Endothelial cell (in vitro differentiated cells): ENCODE data around the gene ARRB2. TPM values are rescaled to one million over a fixed set of nuclear protein-coding genes. Genes with fewer than 3 reads are reported as not detected.

ENCODE experiments used
- DNase-seq: peaks from one replicate; pipeline ENCODE4 v3.0.0; 2021; ENCODE audit warnings: low spot score
- H3K27ac Mint-ChIP-seq: one replicate; pipeline ENCODE4 v1.8.0; 2021; ENCODE audit warnings: mixed read lengths, inconsistent platforms; ENCODE audit not compliant: unreplicated experiment
- H3K27me3 Mint-ChIP-seq: one replicate; pipeline ENCODE4 v1.8.0; 2021; ENCODE audit warnings: mild to moderate bottlenecking, moderate library complexity, mixed read lengths, inconsistent platforms; ENCODE audit not compliant: unreplicated experiment
- H3K36me3 Mint-ChIP-seq: one replicate; pipeline ENCODE4 v1.8.0; 2021; ENCODE audit warnings: mild to moderate bottlenecking, low read depth, mixed read lengths, inconsistent platforms; ENCODE audit not compliant: unreplicated experiment
- H3K4me1 Mint-ChIP-seq: one replicate; pipeline ENCODE4 v1.8.0; 2021; ENCODE audit warnings: mild to moderate bottlenecking, mixed read lengths, inconsistent platforms; ENCODE audit not compliant: unreplicated experiment
- H3K4me3 Mint-ChIP-seq: one replicate; pipeline ENCODE4 v1.8.0; 2021; ENCODE audit warnings: mild to moderate bottlenecking, mixed read lengths, inconsistent platforms; ENCODE audit not compliant: unreplicated experiment
- H3K9me3 Mint-ChIP-seq: one replicate; pipeline ENCODE4 v1.8.0; 2021; ENCODE audit warnings: mixed read lengths, inconsistent platforms; ENCODE audit not compliant: unreplicated experiment
- long read RNA-seq: library from polyadenylated mRNA; unstranded; transcript quantifications from one replicate; pipeline ENCODE4 v2.0.0, GENCODE V29; 2020; ENCODE audit not compliant: unreplicated experiment
- total RNA-seq: library from RNA; stranded (reverse); fragmentation: NEBNext Ultra II Directional; extraction: Animal tissue kit (Norgen Biotek cat#: 25700); gene quantifications from one replicate; pipeline ENCODE4 v1.2.1, GENCODE V29; 2021; ENCODE audit not compliant: unreplicated experiment
- TF ChIP-seq, protein P1 (sequence below): fragments of 200-600 bp; sonication (generic); IDR thresholded peaks from one replicate; pipeline ENCODE4 v1.5.0; 2021; ENCODE audit warnings: antibody characterized with exemption; ENCODE audit not compliant: unreplicated experiment

ARRB2 gene
- total RNA-seq: 51.1 TPM
- long read RNA-seq, partial matches to known transcripts: 2 of 8 reads
- long read RNA-seq, other reads (novel, unspliced or antisense): 1 of 8 reads

DNA sequence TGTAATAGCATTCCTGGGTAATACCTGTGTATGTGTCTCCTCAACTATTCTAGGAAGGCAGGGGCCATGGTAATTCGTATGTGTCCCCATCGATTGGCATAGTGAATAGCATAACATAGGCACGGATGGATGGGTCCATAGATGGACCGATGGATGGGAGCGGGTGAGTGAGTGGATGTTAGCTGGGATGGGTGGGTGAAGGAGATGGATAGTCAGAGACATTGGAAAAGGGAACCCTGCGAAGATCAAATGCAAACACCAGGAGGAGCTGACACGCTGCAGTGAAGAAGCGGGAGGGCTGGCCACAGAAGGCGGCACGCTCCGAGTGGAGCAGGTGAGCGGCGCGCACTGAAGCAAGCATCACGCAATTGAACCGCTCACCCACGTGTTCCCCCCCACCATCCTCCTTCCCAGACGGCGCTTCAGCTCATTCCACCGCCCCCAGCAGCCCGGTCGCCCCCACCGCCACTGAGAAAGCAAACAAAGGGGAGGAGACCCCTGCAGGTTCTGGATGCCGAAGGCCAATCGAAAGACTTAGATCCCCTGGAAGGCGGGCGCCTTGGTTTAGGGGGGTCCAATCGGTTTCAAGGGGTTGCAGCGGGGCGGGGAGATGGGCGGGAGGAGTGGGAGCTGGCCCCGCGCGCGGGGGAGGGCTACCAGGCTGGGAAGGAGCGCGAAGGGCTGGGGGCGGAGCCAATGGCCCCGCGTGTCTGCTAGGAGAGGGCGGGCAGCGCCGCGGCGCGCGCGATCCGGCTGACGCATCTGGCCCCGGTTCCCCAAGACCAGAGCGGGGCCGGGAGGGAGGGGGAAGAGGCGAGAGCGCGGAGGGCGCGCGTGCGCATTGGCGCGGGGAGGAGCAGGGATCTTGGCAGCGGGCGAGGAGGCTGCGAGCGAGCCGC, at the start of gene ARRB2:
Gene ARRB2 (plus strand): TSS at position 839 of the 899 bp plus-strand sequence. CDS start 90 bp downstream, outside the sequence.
- Mint-ChIP-seq H3K4me3 (peak within 1 kb of the TSS; percentile 89), H3K36me3 (peaks cover 5% of the 10 kb centered on the region), H3K27me3 (peaks cover 10% of the 10 kb centered on the region), H3K27ac (peak within 1 kb of the TSS; percentile 68), H3K4me1 (peaks cover 19% of the 10 kb centered on the region), H3K9me3 (no peaks in the 10 kb centered on the region)
- TF ChIP-seq, protein P1, sequence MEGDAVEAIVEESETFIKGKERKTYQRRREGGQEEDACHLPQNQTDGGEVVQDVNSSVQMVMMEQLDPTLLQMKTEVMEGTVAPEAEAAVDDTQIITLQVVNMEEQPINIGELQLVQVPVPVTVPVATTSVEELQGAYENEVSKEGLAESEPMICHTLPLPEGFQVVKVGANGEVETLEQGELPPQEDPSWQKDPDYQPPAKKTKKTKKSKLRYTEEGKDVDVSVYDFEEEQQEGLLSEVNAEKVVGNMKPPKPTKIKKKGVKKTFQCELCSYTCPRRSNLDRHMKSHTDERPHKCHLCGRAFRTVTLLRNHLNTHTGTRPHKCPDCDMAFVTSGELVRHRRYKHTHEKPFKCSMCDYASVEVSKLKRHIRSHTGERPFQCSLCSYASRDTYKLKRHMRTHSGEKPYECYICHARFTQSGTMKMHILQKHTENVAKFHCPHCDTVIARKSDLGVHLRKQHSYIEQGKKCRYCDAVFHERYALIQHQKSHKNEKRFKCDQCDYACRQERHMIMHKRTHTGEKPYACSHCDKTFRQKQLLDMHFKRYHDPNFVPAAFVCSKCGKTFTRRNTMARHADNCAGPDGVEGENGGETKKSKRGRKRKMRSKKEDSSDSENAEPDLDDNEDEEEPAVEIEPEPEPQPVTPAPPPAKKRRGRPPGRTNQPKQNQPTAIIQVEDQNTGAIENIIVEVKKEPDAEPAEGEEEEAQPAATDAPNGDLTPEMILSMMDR: peak; percentile 37
- DNase-seq: peak; percentile 96

DNA sequence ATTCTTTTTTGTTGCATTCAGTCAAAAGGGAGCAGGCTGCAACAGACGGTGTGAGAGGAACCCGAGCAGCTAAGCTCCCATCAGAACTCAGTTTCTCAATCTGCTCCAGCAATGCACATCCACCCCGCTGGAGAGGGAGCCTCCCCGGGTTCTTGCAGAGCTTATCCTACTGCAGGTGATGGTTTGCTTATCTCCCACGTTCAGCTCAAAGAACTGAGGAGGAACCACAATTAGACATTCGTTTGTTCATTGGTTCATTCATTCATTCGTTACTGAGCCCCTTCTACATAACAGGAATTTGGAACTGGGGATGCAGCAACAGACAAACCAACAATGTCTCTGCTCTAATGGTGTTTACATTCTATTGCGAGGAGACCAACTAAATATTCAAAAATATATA, 46.7 kb upstream of the ARRB2 start:
- DNase-seq: no peak
- Mint-ChIP-seq H3K4me3 (no peak overlapping the region), H3K27ac (no peak overlapping the region), H3K4me1 (peaks cover 37% of the 10 kb centered on the region), H3K9me3 (no peaks in the 10 kb centered on the region), H3K36me3 (no peaks in the 10 kb centered on the region), H3K27me3 (peaks cover 7% of the 10 kb centered on the region)
- TF ChIP-seq, protein P1: no peak

DNA sequence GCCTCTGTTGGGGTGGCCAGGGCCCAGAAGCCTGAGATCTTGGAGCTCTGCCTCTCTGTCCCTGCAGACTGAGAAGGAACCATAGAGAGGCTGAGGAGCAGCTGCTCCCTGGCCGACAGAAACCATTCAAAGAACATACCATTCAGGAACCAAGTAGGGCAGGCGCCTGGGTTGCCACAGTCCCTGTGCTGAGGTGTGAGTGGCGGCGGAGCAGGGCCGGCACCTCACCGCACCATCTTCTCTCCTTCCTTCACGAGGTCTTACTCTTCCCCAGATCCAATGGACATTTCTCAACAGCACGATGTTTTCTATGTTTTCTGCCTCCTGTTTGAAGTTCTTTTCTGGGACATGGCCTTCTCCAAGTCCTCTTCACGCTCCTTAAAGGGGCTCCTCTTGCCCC, 46.2 kb upstream of the ARRB2 start:
- TF ChIP-seq, protein P1: no peak
- peaks cover 32% of the 10 kb centered on the region for H3K4me1 Mint-ChIP-seq

DNA sequence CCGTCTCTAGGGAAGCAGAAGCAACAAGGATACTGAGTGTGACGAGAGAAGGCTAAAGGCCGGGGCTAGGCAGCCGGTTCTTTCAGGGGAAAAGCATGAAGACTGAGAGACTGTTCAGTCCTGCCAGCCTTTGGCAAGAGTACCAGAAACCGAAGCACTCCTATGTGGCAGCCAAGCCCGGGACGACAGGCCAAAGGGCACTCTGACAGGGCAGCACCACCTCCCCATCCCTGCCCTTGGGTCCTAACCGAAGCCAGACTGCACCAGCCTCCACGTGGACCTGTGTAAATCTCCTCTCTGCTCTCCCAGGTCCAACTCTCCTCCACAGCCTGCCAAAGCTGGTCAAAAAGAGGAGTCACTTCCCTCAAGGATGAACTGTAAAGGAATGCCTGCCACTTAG, 45.4 kb upstream of the ARRB2 start:
- peaks cover under 1% of the 10 kb centered on the region for H3K36me3 Mint-ChIP-seq
- TF ChIP-seq, protein P1: no peak
- no peak overlapping the region for H3K4me3 Mint-ChIP-seq
- peaks cover 7% of the 10 kb centered on the region for H3K27me3 Mint-ChIP-seq
- H3K9me3 Mint-ChIP-seq: no peaks in the 10 kb centered on the region
- H3K27ac Mint-ChIP-seq: no peak overlapping the region
- no peak for DNase-seq
- H3K4me1 Mint-ChIP-seq: peaks cover 25% of the 10 kb centered on the region

More for the DNA sequence above, 46.2 kb upstream of the ARRB2 start:
- H3K27ac Mint-ChIP-seq: no peak overlapping the region
- H3K36me3 Mint-ChIP-seq: no peaks in the 10 kb centered on the region
- no peaks in the 10 kb centered on the region for H3K9me3 Mint-ChIP-seq
- no peak for DNase-seq
- peaks cover 7% of the 10 kb centered on the region for H3K27me3 Mint-ChIP-seq
- H3K4me3 Mint-ChIP-seq: no peak overlapping the region

DNA sequence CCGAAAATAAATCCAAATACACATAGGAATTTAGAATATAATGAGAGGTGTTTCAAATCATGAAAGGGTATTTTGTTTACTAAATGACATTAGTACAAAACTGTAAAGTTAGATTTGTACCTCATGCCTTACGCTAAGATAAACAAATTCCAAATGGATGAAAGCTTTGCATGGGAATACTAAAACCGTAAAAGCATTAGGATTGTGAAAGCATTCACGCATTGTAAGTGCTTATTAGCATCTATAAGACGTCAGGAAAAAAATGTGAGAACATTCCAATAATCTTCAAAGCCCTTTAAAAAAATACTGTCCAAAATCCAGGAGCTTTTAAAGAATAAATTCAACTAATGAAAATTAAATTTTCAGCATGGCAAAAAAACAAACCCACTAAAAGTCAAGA, 44.1 kb upstream of the ARRB2 start:
- Mint-ChIP-seq H3K4me1 (peaks cover 17% of the 10 kb centered on the region), H3K27me3 (peaks cover 7% of the 10 kb centered on the region), H3K9me3 (no peaks in the 10 kb centered on the region), H3K27ac (peak overlapping the region; percentile 4), H3K36me3 (peaks cover 11% of the 10 kb centered on the region), H3K4me3 (no peak overlapping the region)
- TF ChIP-seq, protein P1: no peak
- no peak for DNase-seq
